Superior temporal gyrus (tissue), 1 donor: ENCODE measurements around the gene FLOT2.
"Not testable (repeated sequence)": the region's sequence is repeated elsewhere in the genome, so short reads cannot be mapped to it uniquely, and the experiment has no call there.

Experiments used
- DNase-seq: peaks from one replicate; pipeline ENCODE4 v3.0.0-alpha.2; 2016; ENCODE audit errors: extremely low spot score

Gene FLOT2

GRCh38 chr17:28846231-28846630, 51.3 kb downstream of the FLOT2 start:
- no peak for DNase-seq

- no peak for DNase-seq
Observed at GRCh38 chr17:28843816-28844148, 53.8 kb downstream of the FLOT2 start.

- DNase-seq, result peak; percentile 88
Observed at GRCh38 chr17:28842282-28843012, 55.1 kb downstream of the FLOT2 start, which contains the start of gene FAM222B. Gene FAM222B (minus strand): TSS chr17:28842790. CDS start chr17:28766667, 76,123 bp downstream.

- DNase-seq, result peak; percentile 27
Observed at GRCh38 chr17:28841901-28842281, 55.6 kb downstream of the FLOT2 start.

GRCh38 chr17:28839221-28839620, 58.3 kb downstream of the FLOT2 start:
- no peak for DNase-seq

GRCh38 chr17:28836541-28836940, 61.0 kb downstream of the FLOT2 start:
- not testable (repeated sequence) for DNase-seq

- no peak for DNase-seq
Observed at GRCh38 chr17:28834420-28834819, 63.1 kb downstream of the FLOT2 start.
